Measurements from ENCODE around the gene NUP43. TPM values are rescaled to one million over a fixed set of nuclear protein-coding genes. Genes with fewer than 3 reads are reported as not detected.
A peak's percentile ranks its signal among the peaks of the same experiment; 100 is the strongest.
"Not testable (repeated sequence)": the region's sequence is repeated elsewhere in the genome, so short reads cannot be mapped to it uniquely, and the experiment has no call there.

NUP43 gene
- total and polyA plus RNA-seq, 2 donors from 2014 or later = 9.9 to 36.1 TPM

- Histone ChIP-seq H3K4me3 (ENCODE audit: low read length in 3 of 3) (no peak overlapping the region), H3K4me1 (ENCODE audit: control insufficient read depth in 2 of 3, insufficient read depth in 2 of 3, low read depth in 1 of 3, low read length in 3 of 3) (peaks cover 0 to 2% (median 0%) of the 10 kb centered on the region in 3 donors), H3K36me3 (ENCODE audit: control insufficient read depth in 2 of 3, insufficient read depth in 3 of 3, low read length in 3 of 3) (no peaks in the 10 kb centered on the region), H3K9me3 (ENCODE audit: control insufficient read depth in 2 of 3, insufficient read depth in 1 of 3, low read length in 3 of 3) (no peaks in the 10 kb centered on the region), H3K27me3 (ENCODE audit: control insufficient read depth, insufficient read depth, low read length) (no peaks in the 10 kb centered on the region), H3K9ac (ENCODE audit: low read length in 3 of 3) (no peak overlapping the region), H3K27ac (ENCODE audit: low read depth in 2 of 2, low read length in 2 of 2) (no peak overlapping the region)
- FAIRE-seq = no peak
- peak in 2 of 5 donors; percentile 42 to 56 for DNase-seq
- no peak for TF ChIP-seq CTCF (IDR thresholded peaks at IDR 0.05; ENCODE audit: borderline replicate concordance, extremely low read depth, insufficient read depth)
- intact Hi-C loops (cut with DNase I) = no loop called here
Observed at GRCh38 chr6:149755300-149756260, 9.3 kb upstream of the NUP43 start.

- no peak for DNase-seq
- no peak for TF ChIP-seq CTCF (IDR thresholded peaks at IDR 0.05; ENCODE audit: borderline replicate concordance, extremely low read depth, insufficient read depth)
- Histone ChIP-seq H3K27me3 (ENCODE audit: control insufficient read depth, insufficient read depth, low read length) (no peaks in the 10 kb centered on the region), H3K4me1 (ENCODE audit: control insufficient read depth in 2 of 3, insufficient read depth in 2 of 3, low read depth in 1 of 3, low read length in 3 of 3) (peaks cover 0 to 4% (median 0%) of the 10 kb centered on the region in 3 donors), H3K36me3 (ENCODE audit: control insufficient read depth in 2 of 3, insufficient read depth in 3 of 3, low read length in 3 of 3) (no peaks in the 10 kb centered on the region), H3K9ac (ENCODE audit: low read length in 3 of 3) (no peak overlapping the region), H3K27ac (ENCODE audit: low read depth in 2 of 2, low read length in 2 of 2) (no peak overlapping the region), H3K4me3 (ENCODE audit: low read length in 3 of 3) (no peak overlapping the region), H3K9me3 (ENCODE audit: control insufficient read depth in 2 of 3, insufficient read depth in 1 of 3, low read length in 3 of 3) (no peaks in the 10 kb centered on the region)
- intact Hi-C loops (cut with DNase I) = no loop called here
- FAIRE-seq = no peak
Observed at GRCh38 chr6:149754548-149754947, 8.2 kb upstream of the NUP43 start.

- H3K4me3 ChIP-seq (ENCODE audit: low read length in 3 of 3); H3K4me1 ChIP-seq (ENCODE audit: control insufficient read depth in 2 of 3, insufficient read depth in 2 of 3, low read depth in 1 of 3, low read length in 3 of 3); FAIRE-seq; H3K36me3 ChIP-seq (ENCODE audit: control insufficient read depth in 2 of 3, insufficient read depth in 3 of 3, low read length in 3 of 3); H3K27me3 ChIP-seq (ENCODE audit: control insufficient read depth, insufficient read depth, low read length); H3K27ac ChIP-seq (ENCODE audit: low read depth in 2 of 2, low read length in 2 of 2); DNase-seq; H3K9me3 ChIP-seq (ENCODE audit: control insufficient read depth in 2 of 3, insufficient read depth in 1 of 3, low read length in 3 of 3); H3K9ac ChIP-seq (ENCODE audit: low read length in 3 of 3); intact Hi-C loops (cut with DNase I): not testable (repeated sequence)
Observed at GRCh38 chr6:149753374-149753637, 7.0 kb upstream of the NUP43 start.

- no peak overlapping the region for H3K9ac ChIP-seq (ENCODE audit: low read length in 3 of 3)
Observed at GRCh38 chr6:149752600-149753373, 6.5 kb upstream of the NUP43 start.

GRCh38 chr6:149751920-149752319 lies 5.6 kb upstream of the NUP43 start:
- H3K36me3 ChIP-seq (ENCODE audit: control insufficient read depth in 2 of 3, insufficient read depth in 3 of 3, low read length in 3 of 3); H3K9ac ChIP-seq (ENCODE audit: low read length in 3 of 3); DNase-seq; H3K27me3 ChIP-seq (ENCODE audit: control insufficient read depth, insufficient read depth, low read length); intact Hi-C loops (cut with DNase I); H3K9me3 ChIP-seq (ENCODE audit: control insufficient read depth in 2 of 3, insufficient read depth in 1 of 3, low read length in 3 of 3); H3K4me1 ChIP-seq (ENCODE audit: control insufficient read depth in 2 of 3, insufficient read depth in 2 of 3, low read depth in 1 of 3, low read length in 3 of 3); H3K4me3 ChIP-seq (ENCODE audit: low read length in 3 of 3); H3K27ac ChIP-seq (ENCODE audit: low read depth in 2 of 2, low read length in 2 of 2); FAIRE-seq: not testable (repeated sequence)

More at GRCh38 chr6:149752600-149753373, 6.5 kb upstream of the NUP43 start:
- intact Hi-C loops (cut with DNase I) = no loop called here
- Histone ChIP-seq H3K4me1 (ENCODE audit: control insufficient read depth in 2 of 3, insufficient read depth in 2 of 3, low read depth in 1 of 3, low read length in 3 of 3) (peaks cover 0 to 4% (median 0%) of the 10 kb centered on the region in 3 donors), H3K27me3 (ENCODE audit: control insufficient read depth, insufficient read depth, low read length) (no peaks in the 10 kb centered on the region), H3K27ac (ENCODE audit: low read depth in 2 of 2, low read length in 2 of 2) (no peak overlapping the region), H3K36me3 (ENCODE audit: control insufficient read depth in 2 of 3, insufficient read depth in 3 of 3, low read length in 3 of 3) (no peaks in the 10 kb centered on the region), H3K9me3 (ENCODE audit: control insufficient read depth in 2 of 3, insufficient read depth in 1 of 3, low read length in 3 of 3) (no peaks in the 10 kb centered on the region), H3K4me3 (ENCODE audit: low read length in 3 of 3) (no peak overlapping the region)
- DNase-seq (no peak), FAIRE-seq (no peak)
- TF ChIP-seq CTCF (IDR thresholded peaks at IDR 0.05; ENCODE audit: borderline replicate concordance, extremely low read depth, insufficient read depth) = no peak
